AG04450 (cell line): ENCODE results near the gene PRMT3. TPM values are rescaled to one million over a fixed set of nuclear protein-coding genes. Genes with fewer than 3 reads are reported as not detected.
"Not testable (repeated sequence)": the region's sequence is repeated elsewhere in the genome, so short reads cannot be mapped to it uniquely, and the experiment has no call there.

Experiments
- CTCF ChIA-PET: fragments of 300-600, 350-600 bp; formaldehyde crosslinking; extraction: SDS; loops from one replicate; lab custom pipeline; 2022; ENCODE audit warnings: antibody characterized with exemption, inconsistent platforms; lab: Charles Lee
- POLR2A ChIA-PET: fragments of 350-600 bp; formaldehyde crosslinking; extraction: SDS; loops from one replicate; lab custom pipeline; 2021; ENCODE audit warnings: antibody characterized with exemption, inconsistent platforms; lab: Yijun Ruan, JAX
- DNase-seq: peaks from one replicate; pipeline ENCODE4 v3.0.0-alpha.2; 2011; ENCODE audit warnings: low read depth, low spot score
- H3K27ac ChIP-seq: one replicate; pipeline ENCODE4 v1.5.1; 2012; ENCODE audit warnings: low read depth, low read length, control low read depth
- H3K27me3 ChIP-seq: one replicate; pipeline ENCODE4 v1.6.0; 2012; ENCODE audit warnings: low read length; ENCODE audit not compliant: control insufficient read depth, insufficient read depth
- H3K4me3 ChIP-seq: 2 replicates; pipeline ENCODE4 v1.5.1; 2011; ENCODE audit warnings: mild to moderate bottlenecking, low read depth, low read length, control low read depth
- H3K9me3 ChIP-seq: 2 replicates; pipeline ENCODE4 v1.5.1; 2012; ENCODE audit warnings: low read length; ENCODE audit not compliant: control insufficient read depth, insufficient read depth
- polyA plus RNA-seq: library from polyadenylated mRNA; depleted of rRNA; stranded (reverse); fragments of >200 nt; gene quantifications from 2 replicates; pipeline ENCODE4 v1.2.3, GENCODE V29; 2011
- TF ChIP-seq, protein P1 (sequence below): IDR thresholded peaks from 2 replicates; pipeline ENCODE4 v1.5.1; 2011; ENCODE audit warnings: low read depth, low read length, control low read depth, inconsistent platforms

Gene PRMT3
- polyA plus RNA-seq, 1 experiment, result 14.8 TPM

DNA sequence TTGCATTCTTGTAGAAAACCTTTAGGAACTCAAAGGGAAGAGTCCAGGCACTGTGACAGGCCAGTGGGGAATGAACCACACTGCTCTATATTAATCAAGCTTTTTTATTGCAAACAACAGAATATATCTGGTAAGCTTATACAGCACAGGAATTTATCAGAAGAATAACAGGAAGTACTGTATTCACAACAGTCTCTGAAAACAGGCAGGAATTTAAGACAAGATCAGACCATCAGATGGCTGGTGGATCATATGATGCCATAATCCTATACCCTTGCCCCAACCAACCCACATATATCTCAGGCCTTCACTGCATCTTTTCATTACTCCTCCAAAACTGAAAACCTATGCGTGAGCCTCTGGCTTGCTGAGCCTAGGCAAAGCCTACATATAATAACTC, 25.0 kb upstream of the PRMT3 start:
- ChIA-PET CTCF (interaction anchor here (1.5 to 4.2 kb wide), 2 partner anchors 9 to 81 kb away, joined by 3 to 16 read pairs; no protein-coding TSS in a partner anchor), POLR2A (no interaction called here)
- no peak for DNase-seq

DNA sequence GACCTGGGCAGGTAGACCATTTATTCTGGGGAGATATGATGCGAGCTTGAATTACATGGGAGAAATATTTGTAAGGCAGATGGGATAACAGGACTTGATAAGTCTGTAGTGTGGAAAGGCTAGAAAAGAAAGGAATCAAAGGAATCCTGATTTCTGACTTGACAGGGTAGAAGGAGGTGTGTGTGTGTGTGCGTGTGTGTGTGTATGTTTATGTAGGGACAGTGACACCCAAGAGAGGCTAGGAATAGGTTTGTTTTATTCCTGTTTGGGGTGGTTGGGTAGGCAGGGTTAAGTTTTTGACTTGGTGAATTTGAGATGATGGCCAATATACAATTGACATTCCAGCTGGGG, 24.4 kb upstream of the PRMT3 start:
- CTCF ChIA-PET, result interaction anchor here (0.7 to 4.2 kb wide), 4 partner anchors 9 to 247 kb away, joined by 3 to 16 read pairs (median 4); no protein-coding TSS in a partner anchor
- Histone ChIP-seq H3K9me3 (no peaks in the 10 kb centered on the region), H3K4me3 (peak overlapping the region; percentile 63), H3K27me3 (no peaks in the 10 kb centered on the region), H3K27ac (no peak overlapping the region)
- TF ChIP-seq, protein P1, sequence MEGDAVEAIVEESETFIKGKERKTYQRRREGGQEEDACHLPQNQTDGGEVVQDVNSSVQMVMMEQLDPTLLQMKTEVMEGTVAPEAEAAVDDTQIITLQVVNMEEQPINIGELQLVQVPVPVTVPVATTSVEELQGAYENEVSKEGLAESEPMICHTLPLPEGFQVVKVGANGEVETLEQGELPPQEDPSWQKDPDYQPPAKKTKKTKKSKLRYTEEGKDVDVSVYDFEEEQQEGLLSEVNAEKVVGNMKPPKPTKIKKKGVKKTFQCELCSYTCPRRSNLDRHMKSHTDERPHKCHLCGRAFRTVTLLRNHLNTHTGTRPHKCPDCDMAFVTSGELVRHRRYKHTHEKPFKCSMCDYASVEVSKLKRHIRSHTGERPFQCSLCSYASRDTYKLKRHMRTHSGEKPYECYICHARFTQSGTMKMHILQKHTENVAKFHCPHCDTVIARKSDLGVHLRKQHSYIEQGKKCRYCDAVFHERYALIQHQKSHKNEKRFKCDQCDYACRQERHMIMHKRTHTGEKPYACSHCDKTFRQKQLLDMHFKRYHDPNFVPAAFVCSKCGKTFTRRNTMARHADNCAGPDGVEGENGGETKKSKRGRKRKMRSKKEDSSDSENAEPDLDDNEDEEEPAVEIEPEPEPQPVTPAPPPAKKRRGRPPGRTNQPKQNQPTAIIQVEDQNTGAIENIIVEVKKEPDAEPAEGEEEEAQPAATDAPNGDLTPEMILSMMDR, result no peak
- POLR2A ChIA-PET, result no interaction called here
- DNase-seq, result no peak

More for the DNA sequence above, 25.0 kb upstream of the PRMT3 start:
- Histone ChIP-seq H3K9me3 (no peaks in the 10 kb centered on the region), H3K27ac (no peak overlapping the region), H3K4me3 (no peak overlapping the region), H3K27me3 (no peaks in the 10 kb centered on the region)
- TF ChIP-seq, protein P1, result no peak

DNA sequence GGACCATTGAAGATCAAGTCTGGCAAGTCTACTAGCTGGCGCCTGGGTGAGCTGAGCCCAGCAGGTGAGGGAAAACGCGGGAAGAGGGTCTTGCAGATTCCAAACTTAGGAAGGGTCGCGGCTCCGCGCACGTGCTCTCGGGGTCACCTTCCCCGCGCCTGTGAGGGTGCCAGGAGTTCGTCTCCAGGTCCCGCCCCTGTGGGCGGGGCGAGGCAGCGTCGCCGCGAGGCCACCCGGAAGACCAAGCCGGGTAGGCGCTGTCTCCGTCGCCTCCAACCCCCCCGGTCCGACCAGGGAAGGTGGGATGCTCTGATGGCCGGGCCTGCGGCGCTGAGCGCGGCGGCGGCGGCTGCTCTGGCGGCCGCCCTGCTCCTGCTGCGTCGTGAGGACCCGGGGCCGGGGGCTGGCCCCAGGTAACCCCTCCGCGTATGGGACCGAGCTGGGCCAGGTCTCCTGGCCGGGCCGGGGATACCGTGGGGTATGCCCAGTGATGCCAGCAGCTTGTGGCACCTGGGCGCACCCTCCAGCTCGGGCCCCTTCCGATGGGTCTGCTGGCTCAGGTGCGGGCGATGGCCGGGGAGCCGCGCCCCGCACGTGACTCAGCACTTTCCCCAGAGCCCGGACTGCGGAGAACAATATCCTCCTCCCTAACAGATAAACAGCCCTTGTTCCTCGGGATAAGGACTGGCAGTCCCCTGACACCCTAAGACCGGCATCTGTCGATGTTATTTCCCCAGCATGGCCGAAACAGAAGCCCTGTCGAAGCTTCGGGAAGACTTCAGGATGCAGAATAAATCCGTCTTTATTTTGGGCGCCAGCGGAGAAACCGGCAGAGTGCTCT, 23.8 kb upstream of the PRMT3 start, which contains the start of gene HTATIP2:
Gene HTATIP2 (plus strand): TSS at position 215 of the 841 bp plus-strand sequence. CDS start 524 bp downstream, at position 739.
- H3K4me3 ChIP-seq, result peak within 1 kb of the TSS; percentile 63
- CTCF ChIA-PET, result interaction anchor here (0.7 to 4.2 kb wide), 7 partner anchors 8 to 246 kb away, joined by 3 to 16 read pairs (median 4); no protein-coding TSS in a partner anchor
- H3K27ac ChIP-seq, result peak within 1 kb of the TSS; percentile 42
- TF ChIP-seq, protein P1, result no peak
- no peak for DNase-seq
- no peaks in the 10 kb centered on the region for H3K27me3 ChIP-seq
- H3K9me3 ChIP-seq, result no peaks in the 10 kb centered on the region
- POLR2A ChIA-PET, result no interaction called here

DNA sequence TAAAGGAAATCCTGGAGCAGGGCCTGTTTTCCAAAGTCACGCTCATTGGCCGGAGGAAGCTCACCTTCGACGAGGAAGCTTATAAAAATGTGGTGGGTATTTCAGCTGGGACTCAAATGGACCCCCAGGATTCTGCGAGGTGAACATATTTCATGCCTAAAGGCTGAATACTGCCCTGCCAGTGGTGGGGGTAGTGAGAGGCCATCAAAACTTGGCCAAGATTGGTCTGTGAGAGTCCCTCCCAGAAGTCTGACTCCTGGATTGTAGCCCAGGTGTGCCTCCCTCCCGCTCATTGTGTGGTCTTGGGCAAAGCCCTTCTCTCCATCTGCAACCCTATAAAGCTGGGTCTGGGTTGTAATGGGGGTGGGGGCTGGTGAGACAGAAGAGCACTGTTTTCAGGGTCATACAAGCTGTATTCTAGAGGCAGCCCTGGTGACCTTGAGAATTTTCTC, 23.1 kb upstream of the PRMT3 start:
- Histone ChIP-seq H3K4me3 (peak overlapping the region; percentile 63), H3K27ac (peak overlapping the region; percentile 42), H3K9me3 (no peaks in the 10 kb centered on the region), H3K27me3 (no peaks in the 10 kb centered on the region)
- TF ChIP-seq, protein P1, result no peak
- DNase-seq, result no peak
- ChIA-PET CTCF (interaction anchor here (1.1 to 4.2 kb wide), 5 partner anchors 9 to 245 kb away, joined by 4 to 16 read pairs (median 5); no protein-coding TSS in a partner anchor), POLR2A (no interaction called here)

DNA sequence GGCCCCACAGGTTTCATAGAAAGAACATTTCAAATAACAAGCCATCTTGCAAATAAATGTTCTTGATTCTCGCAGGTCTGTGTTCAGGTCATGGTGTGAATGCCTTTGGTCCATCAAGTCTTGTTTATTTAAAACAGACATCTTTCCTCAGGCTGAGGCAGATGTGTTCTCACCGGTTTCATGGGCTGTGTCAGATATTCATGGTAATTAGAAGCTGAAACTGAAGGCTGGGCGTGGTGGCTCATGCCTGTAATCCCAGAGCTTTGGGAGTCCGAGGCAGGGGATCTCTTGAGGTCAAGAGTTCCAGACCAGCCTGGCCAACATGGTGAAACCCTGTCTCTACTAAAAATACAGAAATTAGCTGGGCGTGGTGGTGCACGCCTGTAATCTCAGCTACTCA, 22.1 kb upstream of the PRMT3 start:
- H3K9me3 ChIP-seq, DNase-seq, H3K27me3 ChIP-seq, H3K4me3 ChIP-seq, POLR2A ChIA-PET: not testable (repeated sequence)
- CTCF ChIA-PET, result interaction anchor here (4.2 kb wide), 1 partner anchor 12 kb away, joined by 16 read pairs; no protein-coding TSS in a partner anchor
- H3K27ac ChIP-seq, result peak overlapping the region; percentile 4
